ENCODE results near the gene MED27. TPM values are rescaled to one million over a fixed set of nuclear protein-coding genes. Genes with fewer than 3 reads are reported as not detected.
"Not testable (repeated sequence)": the region's sequence is repeated elsewhere in the genome, so short reads cannot be mapped to it uniquely, and the experiment has no call there.

The MED27 gene
- total and polyA plus RNA-seq, 9 of the 15 experiments (the other 6 are each of a cell fraction or from before 2014, with no cell fraction given): 24.4 to 91.0 (median 36.1) TPM

DNA sequence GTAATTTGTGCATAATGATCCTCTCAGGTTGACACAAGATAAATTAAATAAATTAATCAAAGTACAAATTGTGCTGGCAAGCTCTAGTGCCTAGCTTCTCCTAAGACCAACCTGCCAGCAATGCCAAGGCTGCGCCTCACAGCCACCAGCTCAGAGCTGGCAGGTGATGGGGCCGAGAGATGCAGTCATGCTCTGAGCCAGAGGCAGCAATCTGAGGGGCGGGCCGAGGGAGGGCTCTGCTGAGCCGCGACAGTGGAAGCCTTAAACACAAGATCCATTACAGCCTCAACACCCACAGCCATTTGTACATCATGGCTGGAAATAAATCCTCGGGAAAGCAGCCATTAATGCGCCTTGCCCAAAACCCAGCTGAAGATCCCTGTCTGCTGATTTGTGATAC is 20.3 kb downstream of the MED27 start (continued):
- TF ChIP-seq, protein P1, sequence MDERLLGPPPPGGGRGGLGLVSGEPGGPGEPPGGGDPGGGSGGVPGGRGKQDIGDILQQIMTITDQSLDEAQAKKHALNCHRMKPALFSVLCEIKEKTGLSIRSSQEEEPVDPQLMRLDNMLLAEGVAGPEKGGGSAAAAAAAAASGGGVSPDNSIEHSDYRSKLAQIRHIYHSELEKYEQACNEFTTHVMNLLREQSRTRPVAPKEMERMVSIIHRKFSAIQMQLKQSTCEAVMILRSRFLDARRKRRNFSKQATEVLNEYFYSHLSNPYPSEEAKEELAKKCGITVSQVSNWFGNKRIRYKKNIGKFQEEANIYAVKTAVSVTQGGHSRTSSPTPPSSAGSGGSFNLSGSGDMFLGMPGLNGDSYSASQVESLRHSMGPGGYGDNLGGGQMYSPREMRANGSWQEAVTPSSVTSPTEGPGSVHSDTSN (CRISPR knock-in tag; IDR thresholded peaks at IDR 0.05; ENCODE audit: low read depth): no peak
- TF ChIP-seq, protein P1 (tag; conservative IDR thresholded peaks at IDR 0.05; ENCODE audit: low read depth): no peak
- TF ChIP-seq ZNF75A (CRISPR knock-in tag; IDR thresholded peaks at IDR 0.05) (no peak), PCBP2 (IDR thresholded peaks at IDR 0.05; ENCODE audit: low read depth, low read length, poor library complexity, severe bottlenecking) (no peak)

DNA sequence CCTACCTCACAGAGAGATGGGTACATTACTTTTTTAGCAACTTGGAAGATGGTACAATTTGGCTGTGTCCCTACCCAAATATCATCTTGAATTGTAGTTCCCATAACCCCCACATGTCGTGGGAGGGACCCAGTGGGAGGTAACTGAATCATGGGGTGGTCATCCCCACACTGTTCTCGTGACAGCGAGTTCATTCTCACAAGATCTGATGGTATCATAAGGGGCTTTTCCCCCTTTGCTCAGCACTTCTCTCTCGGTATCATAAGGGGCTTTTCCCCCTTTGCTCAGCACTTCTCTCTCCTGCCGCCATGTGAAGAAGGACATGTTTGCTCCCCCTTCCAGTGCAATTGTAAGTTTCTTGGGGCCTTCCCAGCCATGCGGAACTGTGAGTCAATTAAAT is 21.4 kb downstream of the MED27 start:
- H3K79me2 ChIP-seq (ENCODE audit: control insufficient read depth, insufficient read depth, low read length): peaks cover 25% of the 10 kb centered on the region; the same call in 2 of the 3 replicates
- H3K36me3 ChIP-seq (ENCODE audit: control insufficient read depth, insufficient read depth, low read length); H3K4me1 ChIP-seq (replicated peaks in 1 of 2; ENCODE audit: control insufficient read depth in 2 of 2, insufficient read depth in 2 of 2, low read length in 2 of 2); H3K9me3 ChIP-seq (replicated peaks; ENCODE audit: control insufficient read depth, insufficient read depth, low read depth, low read length); ATAC-seq; H3K4me2 ChIP-seq (ENCODE audit: insufficient read depth, low read length); FAIRE-seq; intact Hi-C loops (cut with micrococcal nuclease); H2AFZ ChIP-seq (ENCODE audit: low read depth, low read length); BruUV-seq (replicated peaks); DNase-seq (ENCODE audit: extremely low read depth in 1 of 4, low spot score in 3 of 4); in situ Hi-C loops (cut with MboI); H3K9me1 ChIP-seq (ENCODE audit: control insufficient read depth, insufficient read depth, low read length); H3K27ac ChIP-seq (ENCODE audit: extremely low read depth, low read depth, low read length); H3K4me3 ChIP-seq; H3K27me3 ChIP-seq (ENCODE audit: control insufficient read depth in 2 of 2, insufficient read depth in 2 of 2, low read length in 2 of 2); H3K9ac ChIP-seq (ENCODE audit: insufficient read depth in 1 of 2, low read depth in 2 of 2, low read length in 2 of 2); CTCF ChIA-PET (ENCODE audit: low intra/inter-chr PET ratio): not testable (repeated sequence)
- TF ChIP-seq TRIM24 (IDR thresholded peaks at IDR 0.05): peak in 1 of 2 experiments; percentile 32; a peak in 1 of 4 replicates
- POLR2A ChIA-PET: interaction anchor here (0.6 kb wide), 1 partner anchor 29 kb away, joined by 3 read pairs; no protein-coding TSS in a partner anchor
- peaks cover 15% of the 10 kb centered on the region for H4K20me1 ChIP-seq (replicated peaks; ENCODE audit: control insufficient read depth, insufficient read depth, low read length)
- WGBS (ENCODE audit: insufficient coverage, low coverage, missing lambda C conversion rate): 74% methylated on average over 5 of the region's 6 CpGs

All from K562 (cell line).